HEK293T (cell line): ENCODE measurements around the gene WWOX.

ENCODE experiments used
- CTCF ChIA-PET: fragments of 350-600 bp; formaldehyde crosslinking; extraction: SDS; loops from one replicate; lab custom pipeline; 2021; ENCODE audit warnings: antibody characterized with exemption, inconsistent platforms; lab: Yijun Ruan, JAX
- POLR2A ChIA-PET: fragments of 350-600 bp; formaldehyde crosslinking; extraction: SDS; loops from one replicate; lab custom pipeline; 2020; ENCODE audit warnings: antibody characterized with exemption, inconsistent platforms; lab: Yijun Ruan, JAX
- DNase-seq: peaks from one replicate; pipeline ENCODE4 v3.0.0; 2012; ENCODE audit warnings: mixed read lengths; ENCODE audit errors: extremely low spot score
- ARNT ChIP-seq: fragments of 450-650 bp; IDR thresholded peaks from 2 replicates; pipeline ENCODE4 v1.6.1; 2017; ENCODE audit warnings: mild to moderate bottlenecking
- BHLHE40 ChIP-seq: fragments of 450-650 bp; IDR thresholded peaks from 2 replicates; pipeline ENCODE4 v1.6.1; 2016; ENCODE audit warnings: mild to moderate bottlenecking, moderate library complexity, borderline replicate concordance
- CTBP1 ChIP-seq: fragments of 450-650 bp; IDR thresholded peaks from 2 replicates; pipeline ENCODE4 v1.6.1; 2016; ENCODE audit warnings: borderline replicate concordance
- ELF4 ChIP-seq: fragments of 450-650 bp; IDR thresholded peaks from 2 replicates; pipeline ENCODE4 v1.6.1; 2017; ENCODE audit warnings: antibody characterized with exemption
- FOXA1 ChIP-seq: fragments of 450-650 bp; IDR thresholded peaks from 2 replicates; pipeline ENCODE4 v1.6.1; 2016; ENCODE audit warnings: mild to moderate bottlenecking
- FOXK2 ChIP-seq: fragments of 450-650 bp; IDR thresholded peaks from 2 replicates; pipeline ENCODE4 v1.6.1; 2016; ENCODE audit warnings: mild to moderate bottlenecking
- FOXM1 ChIP-seq: fragments of 450-650 bp; IDR thresholded peaks from 2 replicates; pipeline ENCODE4 v1.6.1; 2017; ENCODE audit warnings: mild to moderate bottlenecking, borderline replicate concordance
- HDGF ChIP-seq: fragments of 450-650 bp; IDR thresholded peaks from 2 replicates; pipeline ENCODE4 v1.6.1; 2017; ENCODE audit warnings: antibody characterized with exemption, borderline replicate concordance
- L3MBTL2 ChIP-seq: fragments of 450-650 bp; conservative IDR thresholded peaks from 2 replicates; pipeline ENCODE4 v1.6.1; 2016; ENCODE audit warnings: mild to moderate bottlenecking
- LEF1 ChIP-seq: fragments of 450-650 bp; IDR thresholded peaks from 2 replicates; pipeline ENCODE4 v1.6.1; 2017; ENCODE audit warnings: mild to moderate bottlenecking, borderline replicate concordance
- NFRKB ChIP-seq: fragments of 450-650 bp; IDR thresholded peaks from 2 replicates; pipeline ENCODE4 v1.6.1; 2016; ENCODE audit warnings: mild to moderate bottlenecking, moderate library complexity
- SP1 ChIP-seq: fragments of 450-650 bp; IDR thresholded peaks from 2 replicates; pipeline ENCODE4 v1.6.1; 2017
- SUZ12 ChIP-seq: fragments of 450-650 bp; IDR thresholded peaks from 2 replicates; pipeline ENCODE4 v1.6.1; 2016; ENCODE audit warnings: mild to moderate bottlenecking
- TARDBP ChIP-seq: fragments of 450-650 bp; IDR thresholded peaks from 2 replicates; pipeline ENCODE4 v1.6.1; 2016
- ZNF384 ChIP-seq: fragments of 450-650 bp; IDR thresholded peaks from 2 replicates; pipeline ENCODE4 v1.6.1; 2016
- TF ChIP-seq, protein P1 (sequence below): fragments of 450-650 bp; IDR thresholded peaks from 2 replicates; pipeline ENCODE4 v1.6.1; 2016

WWOX gene

GRCh38 chr16:78556421-78556820 is 457.0 kb downstream of the WWOX start:
- ChIA-PET POLR2A (no interaction called here), CTCF (no interaction called here)
- TF ChIP-seq FOXK2 (no peak), ELF4 (no peak), TARDBP (no peak), HDGF (no peak), LEF1 (no peak), ARNT (no peak), CTBP1 (no peak), NFRKB (no peak), SUZ12 (no peak), ZNF384 (no peak), FOXM1 (no peak)
- TF ChIP-seq, protein P1, sequence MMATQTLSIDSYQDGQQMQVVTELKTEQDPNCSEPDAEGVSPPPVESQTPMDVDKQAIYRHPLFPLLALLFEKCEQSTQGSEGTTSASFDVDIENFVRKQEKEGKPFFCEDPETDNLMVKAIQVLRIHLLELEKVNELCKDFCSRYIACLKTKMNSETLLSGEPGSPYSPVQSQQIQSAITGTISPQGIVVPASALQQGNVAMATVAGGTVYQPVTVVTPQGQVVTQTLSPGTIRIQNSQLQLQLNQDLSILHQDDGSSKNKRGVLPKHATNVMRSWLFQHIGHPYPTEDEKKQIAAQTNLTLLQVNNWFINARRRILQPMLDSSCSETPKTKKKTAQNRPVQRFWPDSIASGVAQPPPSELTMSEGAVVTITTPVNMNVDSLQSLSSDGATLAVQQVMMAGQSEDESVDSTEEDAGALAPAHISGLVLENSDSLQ = no peak
- no peak for DNase-seq

DNA sequence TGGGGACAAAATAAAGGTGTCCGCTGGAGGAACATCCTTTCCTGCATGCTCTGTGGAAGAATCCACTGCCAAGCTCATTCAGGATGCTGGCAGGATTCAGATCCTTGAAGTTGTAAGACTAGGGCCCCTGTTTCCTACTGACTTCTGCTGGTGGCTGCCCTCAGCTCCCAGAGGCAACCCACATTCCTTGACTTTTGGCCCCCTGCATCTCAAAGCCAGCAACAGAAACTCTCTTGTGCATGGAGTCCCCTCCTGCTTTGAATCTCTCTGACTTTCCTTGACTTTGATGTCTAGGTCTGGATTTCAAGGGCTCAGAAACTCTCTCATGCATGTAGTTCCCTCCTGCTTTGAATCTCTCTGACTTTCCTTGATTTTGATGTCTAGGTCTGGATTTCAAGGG is 461.5 kb downstream of the WWOX start:
- ChIA-PET POLR2A (no interaction called here), CTCF (interaction anchor here (0.6 kb wide), 1 partner anchor 1543 kb away, joined by 3 read pairs; no protein-coding TSS in a partner anchor)
- TF ChIP-seq SP1 = no peak
- TF ChIP-seq LEF1 = no peak
- no peak for TF ChIP-seq TARDBP
- no peak for TF ChIP-seq L3MBTL2
- TF ChIP-seq ZNF384 = no peak
- no peak for TF ChIP-seq NFRKB
- no peak for TF ChIP-seq ARNT
- TF ChIP-seq, protein P1 = no peak
- TF ChIP-seq SUZ12 = no peak
- no peak for DNase-seq

DNA sequence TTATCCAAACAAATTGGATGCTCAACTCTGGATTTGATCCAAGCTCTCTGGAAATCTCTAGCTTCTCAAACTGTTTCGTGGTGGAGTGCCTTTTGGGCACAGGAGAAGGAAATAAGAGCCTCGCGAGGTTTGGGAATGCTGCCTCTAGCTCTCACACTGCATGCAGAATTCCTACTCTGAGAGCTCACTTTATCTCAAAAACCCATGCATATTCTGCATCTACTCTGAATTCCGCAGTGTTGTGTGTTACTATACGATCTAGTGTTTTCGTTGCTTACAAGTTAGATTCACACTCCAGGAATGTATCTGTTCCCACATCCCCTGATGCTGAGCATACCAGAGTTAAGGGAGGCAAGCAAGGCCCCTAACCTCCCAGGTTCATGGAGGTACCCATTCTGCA is 462.7 kb downstream of the WWOX start:
- POLR2A ChIA-PET = no interaction called here
- no peak for DNase-seq
- CTCF ChIA-PET = no interaction called here
- TF ChIP-seq FOXK2 (no peak), L3MBTL2 (no peak), SP1 (no peak), TARDBP (no peak), BHLHE40 (no peak), SUZ12 (no peak), LEF1 (no peak), HDGF (no peak), ELF4 (no peak), ARNT (no peak), FOXA1 (no peak), CTBP1 (no peak), FOXM1 (no peak), NFRKB (no peak), ZNF384 (no peak)
- TF ChIP-seq, protein P1 = no peak

GRCh38 chr16:78562650-78563049 is 463.2 kb downstream of the WWOX start:
- no peak for TF ChIP-seq NFRKB
- no peak for TF ChIP-seq L3MBTL2
- no peak for TF ChIP-seq SUZ12
- no peak for TF ChIP-seq LEF1
- no peak for TF ChIP-seq FOXM1
- TF ChIP-seq ARNT = no peak
- no peak for TF ChIP-seq SP1
- no peak for TF ChIP-seq ZNF384
- no peak for TF ChIP-seq TARDBP
- TF ChIP-seq BHLHE40 = no peak
- TF ChIP-seq FOXK2 = no peak
- TF ChIP-seq ELF4 = no peak
- TF ChIP-seq, protein P1 = no peak
- TF ChIP-seq HDGF = no peak
- no peak for TF ChIP-seq FOXA1
- POLR2A ChIA-PET = no interaction called here
- DNase-seq = no peak
- CTCF ChIA-PET = no interaction called here

GRCh38 chr16:78563905-78564304 is 464.5 kb downstream of the WWOX start:
- no peak for TF ChIP-seq ARNT
- no peak for TF ChIP-seq BHLHE40
- TF ChIP-seq ZNF384 = no peak
- no peak for TF ChIP-seq CTBP1
- no peak for TF ChIP-seq HDGF
- no peak for TF ChIP-seq ELF4
- no peak for TF ChIP-seq L3MBTL2
- TF ChIP-seq FOXK2 = no peak
- no peak for TF ChIP-seq SP1
- no peak for TF ChIP-seq FOXM1
- TF ChIP-seq SUZ12 = no peak
- TF ChIP-seq LEF1 = no peak
- no peak for TF ChIP-seq TARDBP
- TF ChIP-seq NFRKB = no peak
- CTCF ChIA-PET = no interaction called here
- DNase-seq = no peak
- POLR2A ChIA-PET = no interaction called here
